Measurements from ENCODE around the gene TNFSF9. TPM values are rescaled to one million over a fixed set of nuclear protein-coding genes. Genes with fewer than 3 reads are reported as not detected.
A peak's percentile ranks its signal among the peaks of the same experiment; 100 is the strongest.
"Not testable (repeated sequence)": the region's sequence is repeated elsewhere in the genome, so short reads cannot be mapped to it uniquely, and the experiment has no call there.

The TNFSF9 gene
- total RNA-seq, 1 donor from 2014 or later: 0.28 TPM

GRCh38 chr19:6556480-6557195 lies 25.8 kb downstream of the TNFSF9 start:
- H3K36me3 ChIP-seq: no peaks in the 10 kb centered on the region

DNA sequence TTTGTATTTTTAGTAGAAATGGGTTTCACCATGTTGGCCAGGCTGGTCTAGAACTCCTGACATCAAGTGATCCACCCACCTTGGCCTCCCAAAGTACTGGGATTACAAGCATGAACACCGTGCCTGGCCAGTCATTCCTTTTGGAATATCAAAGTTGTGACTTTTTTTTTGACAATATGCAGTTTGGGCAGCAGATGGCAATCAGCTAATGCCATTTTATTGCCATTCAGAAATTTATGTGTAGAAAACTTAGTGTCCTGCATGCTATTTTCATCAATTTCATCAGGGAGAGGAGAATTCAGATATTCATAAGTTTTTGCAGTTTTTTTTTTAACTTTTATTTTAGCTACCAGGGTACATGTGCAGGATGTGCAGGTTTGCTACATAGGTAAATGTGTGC lies 31.6 kb downstream of the TNFSF9 start:
- H4K20me1 ChIP-seq (ENCODE audit: low read depth); H3K36me3 ChIP-seq; H3K36me3 Mint-ChIP-seq; H3K9ac ChIP-seq; H3K27me3 Mint-ChIP-seq (ENCODE audit: insufficient read depth, low read depth); H3K79me2 ChIP-seq (ENCODE audit: low read depth); H3K4me3 Mint-ChIP-seq; H3K9me3 Mint-ChIP-seq; H3K27ac ChIP-seq; H3K27ac Mint-ChIP-seq; H3F3A ChIP-seq (ENCODE audit: low read depth); H3K4me2 ChIP-seq; H3K27me3 ChIP-seq; H3K4me1 Mint-ChIP-seq; H3K4me1 ChIP-seq; H3K4me3 ChIP-seq; H2AFZ ChIP-seq (replicated peaks); DNase-seq (ENCODE audit: low spot score); H3K9me3 ChIP-seq (ENCODE audit: low read depth): not testable (repeated sequence)

More at GRCh38 chr19:6556480-6557195, 25.8 kb downstream of the TNFSF9 start:
- no peak overlapping the region for H3K4me2 ChIP-seq
- H4K20me1 ChIP-seq (ENCODE audit: low read depth): no peaks in the 10 kb centered on the region
- H3K27me3 Mint-ChIP-seq (ENCODE audit: insufficient read depth, low read depth): peaks cover 8% of the 10 kb centered on the region
- no peaks in the 10 kb centered on the region for H3K9me3 Mint-ChIP-seq
- peaks cover 2% of the 10 kb centered on the region for H3K4me1 Mint-ChIP-seq
- no peak overlapping the region for H3K4me3 Mint-ChIP-seq
- TF ChIP-seq, protein P1, sequence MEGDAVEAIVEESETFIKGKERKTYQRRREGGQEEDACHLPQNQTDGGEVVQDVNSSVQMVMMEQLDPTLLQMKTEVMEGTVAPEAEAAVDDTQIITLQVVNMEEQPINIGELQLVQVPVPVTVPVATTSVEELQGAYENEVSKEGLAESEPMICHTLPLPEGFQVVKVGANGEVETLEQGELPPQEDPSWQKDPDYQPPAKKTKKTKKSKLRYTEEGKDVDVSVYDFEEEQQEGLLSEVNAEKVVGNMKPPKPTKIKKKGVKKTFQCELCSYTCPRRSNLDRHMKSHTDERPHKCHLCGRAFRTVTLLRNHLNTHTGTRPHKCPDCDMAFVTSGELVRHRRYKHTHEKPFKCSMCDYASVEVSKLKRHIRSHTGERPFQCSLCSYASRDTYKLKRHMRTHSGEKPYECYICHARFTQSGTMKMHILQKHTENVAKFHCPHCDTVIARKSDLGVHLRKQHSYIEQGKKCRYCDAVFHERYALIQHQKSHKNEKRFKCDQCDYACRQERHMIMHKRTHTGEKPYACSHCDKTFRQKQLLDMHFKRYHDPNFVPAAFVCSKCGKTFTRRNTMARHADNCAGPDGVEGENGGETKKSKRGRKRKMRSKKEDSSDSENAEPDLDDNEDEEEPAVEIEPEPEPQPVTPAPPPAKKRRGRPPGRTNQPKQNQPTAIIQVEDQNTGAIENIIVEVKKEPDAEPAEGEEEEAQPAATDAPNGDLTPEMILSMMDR (IDR thresholded peaks at IDR 0.05): no peak
- TF ChIP-seq EZH2phosphoT487 (IDR thresholded peaks at IDR 0.05) (no peak), EZH2 (IDR thresholded peaks at IDR 0.05) (no peak)
- H3F3A ChIP-seq (ENCODE audit: low read depth): peaks cover 2% of the 10 kb centered on the region
- no peak overlapping the region for H3K27ac Mint-ChIP-seq
- peak overlapping the region; percentile 73 for H2AFZ ChIP-seq (replicated peaks)
- H3K79me2 ChIP-seq (ENCODE audit: low read depth): no peaks in the 10 kb centered on the region
- H3K27ac ChIP-seq: no peak overlapping the region
- H3K9me3 ChIP-seq (ENCODE audit: low read depth): no peaks in the 10 kb centered on the region
- H3K36me3 Mint-ChIP-seq: no peaks in the 10 kb centered on the region
- peaks cover 4% of the 10 kb centered on the region for H3K4me1 ChIP-seq
- H3K4me3 ChIP-seq: no peak overlapping the region
- no peak for DNase-seq (ENCODE audit: low spot score)
- no peaks in the 10 kb centered on the region for H3K27me3 ChIP-seq
- no peak overlapping the region for H3K9ac ChIP-seq

GRCh38 chr19:6564393-6564792 lies 33.6 kb downstream of the TNFSF9 start:
- H3K79me2 ChIP-seq (ENCODE audit: low read depth): no peaks in the 10 kb centered on the region
- H3K4me3 Mint-ChIP-seq: no peak overlapping the region
- DNase-seq (ENCODE audit: low spot score): peak; percentile 15

GRCh38 chr19:6566727-6567126 lies 35.9 kb downstream of the TNFSF9 start:
- DNase-seq (ENCODE audit: low spot score); H3K4me3 Mint-ChIP-seq; H3F3A ChIP-seq (ENCODE audit: low read depth); H3K79me2 ChIP-seq (ENCODE audit: low read depth); H3K4me1 ChIP-seq; H3K9me3 ChIP-seq (ENCODE audit: low read depth); H3K36me3 Mint-ChIP-seq; H3K9me3 Mint-ChIP-seq; H3K36me3 ChIP-seq; H3K27me3 ChIP-seq; H3K27ac ChIP-seq; H4K20me1 ChIP-seq (ENCODE audit: low read depth); H3K9ac ChIP-seq; H3K4me1 Mint-ChIP-seq; H3K4me3 ChIP-seq; H3K27ac Mint-ChIP-seq; H3K4me2 ChIP-seq; H3K27me3 Mint-ChIP-seq (ENCODE audit: insufficient read depth, low read depth); H2AFZ ChIP-seq (replicated peaks): not testable (repeated sequence)

More at GRCh38 chr19:6564393-6564792, 33.6 kb downstream of the TNFSF9 start:
- H3K4me3 ChIP-seq: no peak overlapping the region
- H3F3A ChIP-seq (ENCODE audit: low read depth): no peaks in the 10 kb centered on the region
- no peaks in the 10 kb centered on the region for H3K27me3 ChIP-seq
- no peak overlapping the region for H3K27ac Mint-ChIP-seq
- no peak overlapping the region for H3K4me2 ChIP-seq
- TF ChIP-seq, protein P1 (IDR thresholded peaks at IDR 0.05): no peak
- H3K27ac ChIP-seq: no peak overlapping the region
- no peaks in the 10 kb centered on the region for H3K36me3 Mint-ChIP-seq
- no peaks in the 10 kb centered on the region for H3K4me1 Mint-ChIP-seq
- H3K9me3 ChIP-seq (ENCODE audit: low read depth): no peaks in the 10 kb centered on the region
- H2AFZ ChIP-seq (replicated peaks): no peak overlapping the region
- H3K27me3 Mint-ChIP-seq (ENCODE audit: insufficient read depth, low read depth): peaks cover 10% of the 10 kb centered on the region
- H3K4me1 ChIP-seq: no peaks in the 10 kb centered on the region
- peaks cover 7% of the 10 kb centered on the region for H3K9me3 Mint-ChIP-seq
- H3K9ac ChIP-seq: no peak overlapping the region
- no peaks in the 10 kb centered on the region for H4K20me1 ChIP-seq (ENCODE audit: low read depth)
- no peaks in the 10 kb centered on the region for H3K36me3 ChIP-seq
